GM18951 (cell line): ENCODE results near the gene RILP.

Source experiments
- POLR2A ChIP-seq: IDR thresholded peaks from 4 replicates; pipeline ENCODE4 v1.6.1; 2011; ENCODE audit warnings: mild to moderate bottlenecking; ENCODE audit not compliant: insufficient read length, insufficient read depth; ENCODE audit errors: extremely low read depth
- in situ Hi-C: fragments of 300-500 bp; cut with MboI; formaldehyde crosslinking; loops from one replicate; pipeline ENCODE4 v1.12.0; 2022; ENCODE audit warnings: low sequenced_read_pairs, mixed read lengths, inconsistent platforms; ENCODE audit not compliant: unreplicated experiment

The RILP gene

DNA sequence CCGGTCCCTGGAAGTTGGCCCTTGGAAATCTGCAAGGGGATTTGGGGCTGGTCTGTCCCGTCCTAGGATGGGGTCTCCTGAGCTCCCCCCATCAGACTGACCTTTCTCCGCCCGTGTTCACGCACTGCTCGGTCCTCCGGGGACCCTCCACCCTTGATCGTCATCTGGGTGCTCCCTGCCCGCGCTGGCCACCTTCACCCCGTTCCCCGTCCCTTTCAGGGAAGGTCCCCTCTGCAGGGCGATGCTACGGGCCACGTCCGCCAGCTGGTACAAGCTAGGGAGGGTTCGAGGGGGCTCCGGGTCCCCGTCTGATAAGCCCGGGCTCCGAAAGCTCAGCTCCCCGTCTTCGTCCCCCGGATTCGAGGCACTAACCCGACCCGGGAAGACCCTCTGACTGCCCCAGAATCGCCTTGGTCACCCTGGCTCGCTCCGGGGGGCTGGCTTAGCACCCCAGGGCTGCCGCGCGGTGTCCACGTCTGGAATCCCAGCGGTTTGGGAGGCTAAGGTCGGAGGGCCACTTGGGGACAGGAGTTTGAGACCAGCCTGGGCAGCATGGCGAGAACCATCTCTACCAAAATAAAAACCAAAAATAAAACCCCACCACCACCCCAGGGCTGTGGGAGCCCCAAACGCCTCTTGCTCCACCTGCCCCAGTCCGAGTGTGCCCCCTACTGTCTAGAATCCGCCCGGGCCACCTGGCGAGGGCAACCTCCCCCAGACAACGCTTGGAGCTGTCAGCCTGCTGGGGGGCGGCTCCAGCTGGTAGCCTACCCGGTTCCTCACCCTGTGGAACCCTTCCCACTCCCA is 20.0 kb downstream of the RILP start:
- no peak for TF ChIP-seq POLR2A
- in situ Hi-C loops: loop anchor here (5.0 to 10.0 kb wide), 2 partner anchors 37 to 55 kb away; no protein-coding TSS in a partner anchor

DNA sequence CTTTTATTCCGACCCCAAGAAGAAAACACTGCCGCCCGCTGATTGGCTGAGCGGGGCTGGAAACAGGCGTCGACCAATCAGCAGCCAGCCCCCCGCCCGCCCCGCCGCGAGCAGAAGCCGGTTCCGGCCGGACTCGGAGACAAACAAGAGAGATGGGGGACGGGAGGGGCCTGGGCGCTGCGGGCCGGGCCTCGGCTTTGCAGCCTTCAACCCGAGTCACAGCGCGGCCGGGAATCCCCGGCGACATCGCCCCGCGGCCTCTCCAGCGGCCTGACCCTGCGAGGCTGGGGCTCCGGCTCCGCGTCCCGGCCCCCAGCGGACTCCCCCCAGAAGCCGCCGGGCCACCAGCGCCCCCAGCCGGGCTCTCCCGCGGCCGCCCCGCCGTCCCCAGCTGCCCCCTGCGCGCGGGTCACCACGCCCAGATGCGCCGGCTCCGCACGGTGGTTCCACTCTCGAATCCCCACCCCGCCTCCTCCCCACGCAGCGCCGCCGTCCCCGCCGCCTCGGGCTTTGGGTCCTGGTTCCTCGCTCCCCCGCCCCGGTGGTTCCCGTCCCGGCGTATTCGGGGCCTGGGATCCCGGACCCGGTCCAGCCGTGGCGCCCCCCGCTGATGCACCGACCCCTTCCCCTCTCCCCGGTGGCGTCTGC is 20.7 kb downstream of the RILP start:
- in situ Hi-C loops: loop anchor here (5.0 kb wide), 1 partner anchor 37 kb away; no protein-coding TSS in a partner anchor
- TF ChIP-seq POLR2A: peak; percentile 54

GRCh38 chr17:1627982-1628855 is 21.4 kb downstream of the RILP start, which contains the start of gene SLC43A2:
Gene SLC43A2, minus strand, starts transcription at chr17:1628834. Its CDS starts 960 bp downstream, at chr17:1627874.
- peak; percentile 37 for TF ChIP-seq POLR2A
- in situ Hi-C loops: loop anchor here (5.0 kb wide), 1 partner anchor 36 kb away; no protein-coding TSS in a partner anchor

DNA sequence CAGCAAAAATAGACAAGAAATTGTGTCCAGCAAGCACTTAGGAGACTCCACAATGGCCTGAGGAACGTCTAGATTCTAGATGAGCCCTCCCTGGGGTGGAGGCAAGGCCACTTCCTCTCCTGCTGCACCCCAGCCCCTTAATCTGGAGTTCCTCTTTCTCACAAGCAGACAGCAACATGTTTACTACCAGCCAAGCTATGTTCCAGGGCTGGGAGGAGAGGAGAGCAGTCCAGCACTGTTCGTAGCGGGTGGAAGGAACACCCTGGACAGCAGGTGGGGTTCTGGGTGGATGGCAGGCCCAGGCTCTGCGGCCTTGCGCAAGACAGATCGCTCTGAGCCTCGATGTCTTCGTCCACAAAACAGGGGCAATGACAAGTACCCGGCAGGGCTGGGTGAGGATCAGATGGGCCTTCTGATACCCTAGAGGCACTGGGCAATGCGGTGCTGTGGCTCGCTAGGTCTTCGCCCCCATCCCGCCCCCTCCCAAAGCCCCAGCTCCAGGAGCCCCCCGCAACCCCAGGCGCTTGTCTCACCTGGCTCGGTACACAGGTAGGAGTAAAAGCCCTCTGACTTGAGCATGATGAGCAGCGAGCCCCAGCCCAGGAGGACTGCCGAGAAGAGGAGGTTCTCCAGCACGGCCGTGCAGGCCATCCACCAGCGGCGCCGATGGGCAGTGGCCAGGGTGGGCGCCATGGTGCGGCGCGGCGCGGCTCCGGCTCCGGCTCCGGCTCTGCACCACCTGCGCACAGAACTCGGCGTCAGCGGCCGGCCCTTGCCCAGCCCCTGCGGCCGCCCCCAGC is 22.3 kb downstream of the RILP start:
- peak; percentile 34 for TF ChIP-seq POLR2A
- in situ Hi-C loops: loop anchor here (5.0 kb wide), 1 partner anchor 35 kb away; no protein-coding TSS in a partner anchor

GRCh38 chr17:1626333-1626732 is 23.3 kb downstream of the RILP start:
- in situ Hi-C loops: loop anchor here (5.0 kb wide), 1 partner anchor 34 kb away; no protein-coding TSS in a partner anchor
- TF ChIP-seq POLR2A: no peak

GRCh38 chr17:1625581-1625980 is 24.1 kb downstream of the RILP start:
- in situ Hi-C loops: loop anchor here (5.0 kb wide), 1 partner anchor 33 kb away; no protein-coding TSS in a partner anchor
- TF ChIP-seq POLR2A: no peak

DNA sequence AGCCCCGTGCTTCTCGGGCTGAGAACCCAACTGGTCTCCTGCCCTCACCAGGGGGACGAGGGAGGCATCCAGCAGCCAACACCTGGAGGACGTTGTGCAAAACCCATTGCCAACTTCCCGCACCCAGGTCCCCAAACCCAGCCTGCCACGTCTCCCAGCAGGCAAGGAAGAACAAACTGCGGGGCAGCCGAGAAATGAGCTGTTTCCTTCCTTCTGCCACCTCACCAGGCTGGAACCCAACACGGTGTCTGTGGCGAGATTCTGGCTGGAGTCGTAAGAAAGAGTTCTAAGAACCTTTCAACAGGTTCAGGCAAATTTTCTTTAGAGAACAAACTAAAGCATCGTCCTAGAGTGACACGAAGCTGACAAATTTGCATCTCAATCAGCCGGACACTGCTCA is 24.6 kb downstream of the RILP start:
- TF ChIP-seq POLR2A: no peak

DNA sequence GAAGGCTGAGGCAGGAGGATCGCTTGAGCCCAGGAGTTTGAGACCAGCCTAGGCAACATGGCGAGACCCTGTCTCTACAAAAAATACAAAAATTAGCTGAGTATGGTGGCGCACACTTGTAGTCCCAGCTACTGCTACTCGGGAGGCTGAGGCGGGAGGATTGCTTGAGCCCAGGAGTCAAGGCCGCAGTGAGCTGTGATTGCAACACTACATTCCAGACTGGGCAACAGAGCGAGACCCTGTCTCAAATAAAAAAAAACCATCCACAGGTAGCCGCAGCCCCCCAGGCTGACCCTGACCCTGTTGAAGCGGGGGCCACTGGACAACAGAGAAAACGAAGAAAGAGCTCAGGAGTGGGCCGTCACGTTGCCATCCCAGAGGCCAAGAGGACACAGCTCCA is 25.0 kb downstream of the RILP start:
- no peak for TF ChIP-seq POLR2A
- in situ Hi-C loops: loop anchor here (5.0 kb wide), 1 partner anchor 32 kb away; no protein-coding TSS in a partner anchor

More for the DNA sequence above, 24.6 kb downstream of the RILP start:
- in situ Hi-C loops: loop anchor here (5.0 kb wide), 1 partner anchor 33 kb away; no protein-coding TSS in a partner anchor

GRCh38 chr17:1623057-1623630 is 26.5 kb downstream of the RILP start:
- in situ Hi-C loops: no loop called here
- no peak for TF ChIP-seq POLR2A

- no peak for TF ChIP-seq POLR2A
- in situ Hi-C loops: no loop called here
Observed at GRCh38 chr17:1621273-1621954, 28.3 kb downstream of the RILP start.

- in situ Hi-C loops: no loop called here
- no peak for TF ChIP-seq POLR2A
Observed at GRCh38 chr17:1620486-1620885, 29.2 kb downstream of the RILP start.
